M059J (cell line): ENCODE results near the gene CCDC106. TPM values are rescaled to one million over a fixed set of nuclear protein-coding genes. Genes with fewer than 3 reads are reported as not detected.

Experiments used
- DNase-seq: peaks from one replicate; pipeline ENCODE4 v3.0.0-alpha.2; 2012; ENCODE audit warnings: low read depth
- total RNA-seq: library from RNA; depleted of rRNA; stranded (reverse); fragments of >200 nt; shearing (Covaris generic); gene quantifications from 2 replicates; pipeline ENCODE4 v1.2.3, GENCODE V29; 2014; rRNA removed

Gene CCDC106
- total RNA-seq, 1 experiment from 2014 or later, result 4.9 TPM

DNA sequence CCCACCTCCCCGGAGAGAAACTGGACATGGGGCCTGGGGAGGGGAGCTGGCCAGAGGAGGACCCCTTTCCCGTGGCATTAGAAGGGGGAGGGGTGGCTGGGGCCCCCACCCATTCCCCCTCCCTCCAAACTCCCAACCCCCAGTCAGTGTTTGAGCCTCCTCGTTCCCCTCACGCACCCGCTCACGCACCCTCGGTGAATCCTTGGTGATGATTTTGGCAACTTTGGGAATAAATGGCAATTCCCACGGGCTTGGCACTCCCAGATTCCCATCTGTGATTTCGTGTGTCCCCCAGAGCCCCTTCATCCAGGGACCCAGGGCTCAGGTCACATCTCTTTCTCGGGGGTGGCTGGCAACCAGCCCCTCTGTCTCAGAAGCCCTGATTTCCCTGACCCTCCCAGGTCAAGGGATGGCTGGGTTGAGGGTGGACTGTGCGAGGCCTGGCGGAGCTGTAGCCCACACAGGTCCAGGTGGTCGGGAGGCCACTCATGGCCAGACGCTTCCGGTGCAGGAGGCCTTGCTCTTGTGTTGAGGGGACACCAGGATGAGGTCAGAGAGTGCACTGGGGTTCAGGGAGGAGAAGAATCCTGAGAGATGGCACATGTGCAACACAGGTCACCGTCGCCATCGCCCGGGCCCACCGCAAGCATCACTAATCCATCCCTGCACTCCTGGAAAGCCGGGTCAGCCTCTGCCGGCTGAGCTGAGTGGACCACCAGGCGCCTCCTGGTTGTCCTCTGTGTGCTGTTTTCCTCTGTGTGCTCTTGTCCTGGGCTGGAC, 47.7 kb downstream of the CCDC106 start:
- no peak for DNase-seq

- DNase-seq, result no peak
These were observed 48.5 kb downstream of the CCDC106 start for GRCh38 chr19:55696301-55697068.

GRCh38 chr19:55697069-55697440, 49.0 kb downstream of the CCDC106 start:
- DNase-seq, result no peak

DNA sequence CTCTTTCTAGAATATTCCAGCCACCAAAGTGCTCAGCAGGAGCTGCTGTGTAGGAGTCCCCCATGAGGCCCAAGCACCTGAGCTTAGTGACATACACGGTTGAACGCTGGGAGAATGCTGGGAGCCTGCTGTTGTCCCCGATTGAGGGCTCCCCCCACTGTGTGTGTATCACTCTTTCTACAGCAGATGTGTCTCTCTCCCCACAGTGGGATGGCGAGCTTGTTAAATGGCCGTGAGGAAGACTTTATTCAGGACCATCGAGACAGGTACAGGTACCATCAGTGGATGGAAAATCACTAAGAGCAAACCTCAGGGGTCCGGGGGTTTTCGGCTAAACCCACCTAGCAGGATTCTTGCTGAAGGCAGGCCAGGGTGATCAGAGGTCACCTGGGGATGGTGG, 49.7 kb downstream of the CCDC106 start:
- DNase-seq, result no peak

DNA sequence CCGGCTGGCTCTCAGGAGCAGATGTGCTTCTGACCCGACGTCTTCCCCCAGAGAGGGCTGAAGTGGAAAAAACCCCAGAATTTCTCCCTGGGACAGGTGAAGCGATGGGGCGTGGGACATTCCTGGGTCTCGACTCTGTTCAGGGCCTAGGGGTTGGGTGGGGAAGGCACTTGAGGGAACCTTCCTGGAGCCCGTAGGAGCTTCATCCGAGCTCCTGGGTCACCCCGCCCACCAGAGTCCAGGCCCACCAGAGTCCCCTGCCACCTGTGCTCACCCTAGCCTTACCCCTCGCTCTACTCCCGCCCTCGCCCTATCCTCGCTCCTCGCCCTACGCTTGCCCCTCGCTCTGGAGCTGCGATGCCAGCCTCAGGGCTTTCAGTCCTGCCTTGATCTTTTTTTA, 50.2 kb downstream of the CCDC106 start:
- no peak for DNase-seq

GRCh38 chr19:55699221-55699620, 51.2 kb downstream of the CCDC106 start:
- no peak for DNase-seq

GRCh38 chr19:55700813-55701212, 52.8 kb downstream of the CCDC106 start:
- no peak for DNase-seq

- DNase-seq, result no peak
These were observed 54.2 kb downstream of the CCDC106 start for GRCh38 chr19:55702131-55702627.

Other genes with a start within 250 kb of the CCDC106 start
- gene UBE2S, start 240.4 kb upstream of the CCDC106 start, total RNA-seq, result 192 and 378 TPM in 2 replicates
- not detected in 2 replicates for gene SHISA7, start 204.9 kb upstream of the CCDC106 start, total RNA-seq
- gene ISOC2, start 186.6 kb upstream of the CCDC106 start, total RNA-seq, result 123 and 134 TPM in 2 replicates
- gene C19orf85, start 183.5 kb upstream of the CCDC106 start, total RNA-seq, result not detected in 2 replicates
- gene ZNF628, start 171.6 kb upstream of the CCDC106 start, total RNA-seq, result 8.8 and 13.9 TPM in 2 replicates
- 14.4 and 26.1 TPM in 2 replicates for gene NAT14, start 163.0 kb upstream of the CCDC106 start, total RNA-seq
- gene SSC5D, start 159.8 kb upstream of the CCDC106 start, total RNA-seq, result 1.8 and 7.2 TPM in 2 replicates
- 0.20 TPM in 1 of 2 replicates, not detected in the other for gene SBK2, start 111.1 kb upstream of the CCDC106 start, total RNA-seq
- not detected in 2 replicates for gene SBK3, start 102.7 kb upstream of the CCDC106 start, total RNA-seq
- gene ZNF579, start 67.4 kb upstream of the CCDC106 start, total RNA-seq, result 1.6 and 4.3 TPM in 2 replicates
- 0.81 and 6.3 TPM in 2 replicates for gene FIZ1, start 48.7 kb upstream of the CCDC106 start, total RNA-seq
- gene ZNF524, start 47.9 kb upstream of the CCDC106 start, total RNA-seq, result 11.7 and 14.7 TPM in 2 replicates
- gene ZNF865, start 42.6 kb upstream of the CCDC106 start, total RNA-seq, result 1.4 and 2.5 TPM in 2 replicates
- gene ZNF784, start 23.6 kb upstream of the CCDC106 start, total RNA-seq, result 2.2 and 5.1 TPM in 2 replicates
- gene ZNF580, start 7.2 kb upstream of the CCDC106 start, total RNA-seq, result 18.2 and 20.9 TPM in 2 replicates
- gene ZNF581, start 4.6 kb upstream of the CCDC106 start, total RNA-seq, result 12.6 and 15.9 TPM in 2 replicates
- 140 and 148 TPM in 2 replicates for gene U2AF2, start 6.8 kb downstream of the CCDC106 start, total RNA-seq
- 27.7 and 102 TPM in 2 replicates for gene EPN1, start 27.0 kb downstream of the CCDC106 start, total RNA-seq
- gene NLRP9, start 90.2 kb downstream of the CCDC106 start, total RNA-seq, result not detected in 2 replicates
- gene RFPL4A, start 110.9 kb downstream of the CCDC106 start, total RNA-seq, result not detected in 2 replicates
- gene RFPL4AL1, start 120.9 kb downstream of the CCDC106 start, total RNA-seq, result not detected in 2 replicates
- 2.4 and 4.4 TPM in 2 replicates for gene NLRP11, start 183.8 kb downstream of the CCDC106 start, total RNA-seq
- 0.05 TPM in 1 of 2 replicates, not detected in the other for gene NLRP4, start 188.3 kb downstream of the CCDC106 start, total RNA-seq